HEK293 (cell line): ENCODE results near the gene FASTKD3.

Experiments used
- ZNF146 ChIP-seq: fragments of 450-650 bp; formaldehyde crosslinking; IDR thresholded peaks from 2 replicates; pipeline ENCODE4 v1.5.1; 2016; ENCODE audit warnings: missing biosample characterization, missing genetic modification characterization
- ZNF184 ChIP-seq: fragments of 450-650 bp; IDR thresholded peaks from 2 replicates; pipeline ENCODE4 v1.5.1; 2018; ENCODE audit warnings: missing biosample characterization, mild to moderate bottlenecking, missing genetic modification characterization
- ZNF560 ChIP-seq: fragments of 450-650 bp; formaldehyde crosslinking; IDR thresholded peaks from 2 replicates; pipeline ENCODE4 v1.5.1; 2017; ENCODE audit warnings: missing biosample characterization, missing genetic modification characterization, borderline replicate concordance
- TF ChIP-seq, protein P1 (sequence below): fragments of 450-650 bp; formaldehyde crosslinking; IDR thresholded peaks from 2 replicates; pipeline ENCODE4 v1.5.1; 2016; ENCODE audit warnings: missing biosample characterization, missing genetic modification characterization

DNA sequence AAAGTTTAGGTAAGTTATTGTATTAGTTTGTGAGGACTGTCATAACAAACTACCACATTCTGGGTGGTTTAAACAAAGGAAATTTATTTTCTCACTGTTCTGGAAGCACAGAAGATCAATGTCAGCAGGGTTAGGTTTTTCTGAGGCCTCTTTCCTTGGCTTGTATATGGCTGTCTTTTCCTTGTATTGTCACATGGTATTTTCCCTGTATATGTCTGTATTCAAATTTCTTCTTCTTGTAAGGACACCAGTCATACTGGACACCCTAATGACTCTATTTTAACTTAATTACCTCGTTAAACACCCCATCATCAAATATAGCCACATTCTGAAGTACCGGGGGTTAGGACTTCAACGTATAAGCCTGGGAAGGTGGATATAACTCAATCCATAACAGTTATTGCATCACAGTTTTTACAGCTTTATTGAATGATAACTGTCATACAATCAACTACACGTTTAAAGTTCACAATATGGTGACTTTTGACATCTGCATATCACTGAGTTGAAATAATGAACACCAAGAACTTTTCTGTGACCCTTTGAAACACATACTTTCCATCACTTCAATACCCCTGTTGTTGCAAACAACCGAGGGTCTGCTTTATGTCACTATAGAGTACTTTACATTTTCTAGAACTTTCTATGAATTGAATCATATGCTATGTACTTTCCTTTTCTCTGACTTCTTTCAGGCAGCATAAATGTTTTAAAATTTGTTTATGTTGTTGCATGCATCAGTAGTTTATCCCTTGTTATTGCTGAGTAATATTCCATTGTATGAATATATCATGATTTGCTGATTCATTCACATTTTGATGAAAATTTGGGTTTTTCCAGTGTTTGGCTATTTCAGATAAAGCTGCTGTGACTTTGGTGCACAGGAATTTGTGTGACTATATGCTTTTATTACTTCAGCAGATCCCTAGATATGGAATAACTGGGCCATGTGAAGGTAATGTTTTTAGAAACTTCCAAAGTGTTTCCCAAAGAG is 48.6 kb upstream of the FASTKD3 start:
- TF ChIP-seq ZNF560: no peak
- TF ChIP-seq, protein P1, sequence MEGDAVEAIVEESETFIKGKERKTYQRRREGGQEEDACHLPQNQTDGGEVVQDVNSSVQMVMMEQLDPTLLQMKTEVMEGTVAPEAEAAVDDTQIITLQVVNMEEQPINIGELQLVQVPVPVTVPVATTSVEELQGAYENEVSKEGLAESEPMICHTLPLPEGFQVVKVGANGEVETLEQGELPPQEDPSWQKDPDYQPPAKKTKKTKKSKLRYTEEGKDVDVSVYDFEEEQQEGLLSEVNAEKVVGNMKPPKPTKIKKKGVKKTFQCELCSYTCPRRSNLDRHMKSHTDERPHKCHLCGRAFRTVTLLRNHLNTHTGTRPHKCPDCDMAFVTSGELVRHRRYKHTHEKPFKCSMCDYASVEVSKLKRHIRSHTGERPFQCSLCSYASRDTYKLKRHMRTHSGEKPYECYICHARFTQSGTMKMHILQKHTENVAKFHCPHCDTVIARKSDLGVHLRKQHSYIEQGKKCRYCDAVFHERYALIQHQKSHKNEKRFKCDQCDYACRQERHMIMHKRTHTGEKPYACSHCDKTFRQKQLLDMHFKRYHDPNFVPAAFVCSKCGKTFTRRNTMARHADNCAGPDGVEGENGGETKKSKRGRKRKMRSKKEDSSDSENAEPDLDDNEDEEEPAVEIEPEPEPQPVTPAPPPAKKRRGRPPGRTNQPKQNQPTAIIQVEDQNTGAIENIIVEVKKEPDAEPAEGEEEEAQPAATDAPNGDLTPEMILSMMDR (tag by site-specific recombination): no peak
- no peak for TF ChIP-seq ZNF146 (tag by site-specific recombination)
- TF ChIP-seq ZNF184 (tag by site-specific recombination): no peak
